H1 (cell line): ENCODE data around the gene EGFR.

ENCODE experiments used
- BCL11A ChIP-seq, 2 experiments: IDR thresholded peaks; one replicate each; pipeline ENCODE4 v1.6.1; 2011; ENCODE audit warnings: low read depth in 2 of 2, low read length in 2 of 2, mild to moderate bottlenecking in 2 of 2
- CEBPB ChIP-seq: IDR thresholded peaks from 2 replicates; pipeline ENCODE4 v1.6.1; 2012; ENCODE audit warnings: low read depth, low read length
- CREB1 ChIP-seq: IDR thresholded peaks from 2 replicates; pipeline ENCODE4 v1.6.1; 2012; ENCODE audit warnings: inconsistent platforms
- CTCF ChIP-seq, 3 experiments: IDR thresholded peaks; 1 replicate in 2 of 3; 2 replicates in 1 of 3; pipeline versions ENCODE4 v1.5.1 to v1.6.1; 2011; ENCODE audit warnings: low read length in 3 of 3, mild to moderate bottlenecking in 3 of 3, inconsistent platforms in 2 of 3, low read depth in 1 of 3, moderate library complexity in 1 of 3; ENCODE audit not compliant: insufficient read depth in 1 of 3; ENCODE audit errors: control extremely low read depth in 1 of 3
- EGR1 ChIP-seq: IDR thresholded peaks from 2 replicates; pipeline ENCODE4 v1.6.1; 2011; ENCODE audit warnings: low read depth, low read length, borderline replicate concordance
- EZH2 ChIP-seq: fragments of 200-600 bp; sonication (generic); IDR thresholded peaks from 2 replicates; pipeline ENCODE4 v1.7.1; 2012; ENCODE audit warnings: low read depth, mild to moderate bottlenecking, moderate library complexity, low read length, inconsistent platforms; ENCODE audit not compliant: severe bottlenecking
- JUN ChIP-seq: IDR thresholded peaks from 2 replicates; pipeline ENCODE4 v1.6.1; 2011; ENCODE audit warnings: low read depth, mild to moderate bottlenecking, improper control_type of control experiment, low read length
- JUND ChIP-seq: IDR thresholded peaks from 2 replicates; pipeline ENCODE4 v1.6.1; 2011; ENCODE audit warnings: mild to moderate bottlenecking, improper control_type of control experiment, low read length
- PHF8 ChIP-seq: fragments of 200-600 bp; sonication (generic); conservative IDR thresholded peaks from 2 replicates; pipeline ENCODE4 v1.7.1; 2012; ENCODE audit warnings: low read depth, mild to moderate bottlenecking, inconsistent platforms, low read length, moderate library complexity
- POLR2A ChIP-seq, 2 experiments: IDR thresholded peaks; 1 replicate in 1 of 2; 2 replicates in 1 of 2; pipeline ENCODE4 v1.6.1; 2011; ENCODE audit warnings: low read depth in 2 of 2, low read length in 2 of 2, mild to moderate bottlenecking in 2 of 2; ENCODE audit errors: control extremely low read depth in 1 of 2
- POLR2AphosphoS5 ChIP-seq: IDR thresholded peaks from 2 replicates; pipeline ENCODE4 v1.6.1; 2011; ENCODE audit warnings: low read depth, low read length
- TAF1 ChIP-seq: IDR thresholded peaks from 2 replicates; pipeline ENCODE4 v1.6.1; 2011; ENCODE audit warnings: mild to moderate bottlenecking, low read depth, low read length

GRCh38 chr7:55033236-55033846, 14.5 kb downstream of the EGFR start:
- no peak for TF ChIP-seq POLR2A (IDR thresholded peaks at IDR 0.05; ENCODE audit: control extremely low read depth in 1 of 2, low read depth in 2 of 2, low read length in 2 of 2)
- no peak for TF ChIP-seq CTCF (IDR thresholded peaks at IDR 0.05; ENCODE audit: control extremely low read depth in 1 of 3, insufficient read depth in 1 of 3, low read depth in 1 of 3, low read length in 3 of 3)
- no peak for TF ChIP-seq POLR2AphosphoS5
- no peak for TF ChIP-seq EGR1
- TF ChIP-seq EZH2 = no peak
- TF ChIP-seq CEBPB = no peak
- TF ChIP-seq JUN = no peak
- no peak for TF ChIP-seq BCL11A (IDR thresholded peaks at IDR 0.05; ENCODE audit: low read depth in 2 of 2, low read length in 2 of 2)
- TF ChIP-seq CREB1 = no peak
- no peak for TF ChIP-seq TAF1
- no peak for TF ChIP-seq PHF8
- no peak for TF ChIP-seq JUND
